OCI-LY7 (cell line): ENCODE measurements around the gene PDCD5.

ENCODE experiments used
- CTCF ChIP-seq: fragments of 200-600 bp; sonication (generic); conservative IDR thresholded peaks from 2 replicates; pipeline ENCODE4 v1.5.1; 2014; ENCODE audit warnings: mild to moderate bottlenecking, antibody characterized with exemption, low read length, moderate library complexity, mixed read lengths
- EZH2phosphoT487 ChIP-seq: fragments of 200-600 bp; sonication (generic); IDR thresholded peaks from 2 replicates; pipeline ENCODE4 v1.6.1; 2018; ENCODE audit warnings: low read depth, borderline replicate concordance, mild to moderate bottlenecking, mixed run types, antibody characterized with exemption, low read length, moderate library complexity, mixed read lengths

- TF ChIP-seq CTCF = no peak
- no peak for TF ChIP-seq EZH2phosphoT487
Measured at GRCh38 chr19:32624410-32624809, 43.4 kb downstream of the PDCD5 start.
